DOHH2 (cell line): ENCODE measurements around the gene MRGPRD.

Source experiments
- H3F3A ChIP-seq: fragments of 200-600 bp; sonication (generic), shearing (Covaris generic); 2 replicates; pipeline ENCODE4 v1.6.0; 2016; ENCODE audit warnings: antibody characterized with exemption, mild to moderate bottlenecking; ENCODE audit not compliant: control insufficient read depth, insufficient read depth
- H3K27ac ChIP-seq: fragments of 200-600 bp; sonication (generic); 2 replicates; pipeline ENCODE4 v1.5.1; 2014; ENCODE audit warnings: low read depth, mild to moderate bottlenecking, low read length, moderate library complexity
- H3K27me3 ChIP-seq: fragments of 200-600 bp; sonication (generic); 2 replicates; pipeline ENCODE4 v1.6.1; 2014; ENCODE audit warnings: mild to moderate bottlenecking, low read length, mixed read lengths; ENCODE audit not compliant: control insufficient read depth
- H3K36me3 ChIP-seq: fragments of 200-600 bp; sonication (generic); 2 replicates; pipeline ENCODE4 v1.6.1; 2014; ENCODE audit warnings: mild to moderate bottlenecking, low read length, moderate library complexity, mixed read lengths; ENCODE audit not compliant: control insufficient read depth
- H3K4me1 ChIP-seq: fragments of 200-600 bp; sonication (generic); 2 replicates; pipeline ENCODE4 v1.6.1; 2014; ENCODE audit warnings: mild to moderate bottlenecking, low read length, mixed read lengths; ENCODE audit not compliant: control insufficient read depth
- H3K4me2 ChIP-seq: fragments of 200-600 bp; sonication (generic); 2 replicates; pipeline ENCODE4 v1.6.0; 2014; ENCODE audit warnings: mild to moderate bottlenecking, low read length, moderate library complexity
- H3K4me3 ChIP-seq: fragments of 200-600 bp; sonication (generic); 2 replicates; pipeline ENCODE4 v1.5.1; 2014; ENCODE audit warnings: mild to moderate bottlenecking, low read length, mixed read lengths
- H3K79me2 ChIP-seq: fragments of 200-600 bp; sonication (generic); 2 replicates; pipeline ENCODE4 v1.6.1; 2014; ENCODE audit warnings: mild to moderate bottlenecking, low read length, mixed read lengths; ENCODE audit not compliant: control insufficient read depth
- H3K9me2 ChIP-seq: fragments of 200-600 bp; sonication (generic); replicated peaks from 2 replicates; pipeline ENCODE4 v1.6.1; 2014; ENCODE audit warnings: mild to moderate bottlenecking, low read length, mixed read lengths; ENCODE audit not compliant: control insufficient read depth
- H3K9me3 ChIP-seq: fragments of 200-600 bp; sonication (generic); 2 replicates; pipeline ENCODE4 v1.6.1; 2014; ENCODE audit warnings: antibody characterized with exemption, low read length, mixed read lengths; ENCODE audit not compliant: control insufficient read depth, insufficient read depth
- H4K20me1 ChIP-seq: fragments of 200-600 bp; sonication (generic); 2 replicates; pipeline ENCODE4 v1.6.0; 2014; ENCODE audit warnings: low read depth, mild to moderate bottlenecking, antibody characterized with exemption, low read length, moderate library complexity; ENCODE audit not compliant: control insufficient read depth, insufficient read depth
- CTCF ChIP-seq: fragments of 200-600 bp; sonication (generic); IDR thresholded peaks from one replicate; pipeline ENCODE4 v1.5.1; 2014; ENCODE audit warnings: antibody characterized with exemption, mild to moderate bottlenecking, low read depth, low read length; ENCODE audit not compliant: poor library complexity, severe bottlenecking
- EZH2phosphoT487 ChIP-seq: fragments of 200-600 bp; sonication (generic); IDR thresholded peaks from 2 replicates; pipeline ENCODE4 v1.6.1; 2017; ENCODE audit warnings: borderline replicate concordance, mild to moderate bottlenecking, antibody characterized with exemption, low read length, moderate library complexity, mixed read lengths

The MRGPRD gene

GRCh38 chr11:69012092-69013008, 31.6 kb upstream of the MRGPRD start:
- Histone ChIP-seq H3F3A (no peaks in the 10 kb centered on the region), H3K27me3 (peaks cover 4% of the 10 kb centered on the region; the same call in 1 of the 2 replicates), H3K9me3 (no peaks in the 10 kb centered on the region), H3K4me3 (no peak overlapping the region), H3K4me2 (no peak overlapping the region), H3K4me1 (no peaks in the 10 kb centered on the region), H3K9me2 (no peaks in the 10 kb centered on the region), H4K20me1 (no peaks in the 10 kb centered on the region), H3K79me2 (no peaks in the 10 kb centered on the region), H3K36me3 (no peaks in the 10 kb centered on the region), H3K27ac (no peak overlapping the region)
- TF ChIP-seq EZH2phosphoT487: no peak
- TF ChIP-seq CTCF: no peak

DNA sequence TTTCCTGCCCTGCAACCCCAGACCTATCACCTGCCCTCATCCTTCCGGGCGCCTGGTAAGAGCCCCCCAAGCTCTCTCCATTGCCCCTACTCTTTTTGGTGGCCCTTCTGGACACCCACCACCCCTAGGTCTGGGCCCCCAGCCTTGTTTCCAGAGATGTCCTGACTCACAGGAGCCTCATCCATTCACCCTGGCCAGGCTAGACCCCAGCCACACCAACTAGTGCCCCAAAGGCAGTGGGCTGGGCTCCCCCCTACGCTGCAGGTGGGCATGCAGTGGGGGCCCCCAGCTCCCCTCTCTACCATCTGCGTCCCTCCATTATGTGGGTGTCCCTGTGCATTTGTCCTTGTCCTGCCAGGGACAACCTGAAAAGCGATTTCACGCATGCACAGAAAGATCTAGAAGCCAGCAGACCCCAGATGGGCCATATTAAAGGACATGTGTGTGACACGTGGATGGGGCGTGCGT, 30.9 kb upstream of the MRGPRD start:
- TF ChIP-seq CTCF (no peak), EZH2phosphoT487 (no peak)
- no peak overlapping the region for H3K4me3 ChIP-seq
- no peaks in the 10 kb centered on the region for H3K4me1 ChIP-seq
- no peaks in the 10 kb centered on the region for H3F3A ChIP-seq
- peaks cover 4% of the 10 kb centered on the region; the same call in 1 of the 2 replicates for H3K27me3 ChIP-seq
- H3K9me2 ChIP-seq: no peaks in the 10 kb centered on the region
- H3K9me3 ChIP-seq: no peaks in the 10 kb centered on the region
- no peak overlapping the region for H3K27ac ChIP-seq
- no peaks in the 10 kb centered on the region for H3K36me3 ChIP-seq
- H3K4me2 ChIP-seq: no peak overlapping the region
- no peaks in the 10 kb centered on the region for H4K20me1 ChIP-seq
- no peaks in the 10 kb centered on the region for H3K79me2 ChIP-seq

DNA sequence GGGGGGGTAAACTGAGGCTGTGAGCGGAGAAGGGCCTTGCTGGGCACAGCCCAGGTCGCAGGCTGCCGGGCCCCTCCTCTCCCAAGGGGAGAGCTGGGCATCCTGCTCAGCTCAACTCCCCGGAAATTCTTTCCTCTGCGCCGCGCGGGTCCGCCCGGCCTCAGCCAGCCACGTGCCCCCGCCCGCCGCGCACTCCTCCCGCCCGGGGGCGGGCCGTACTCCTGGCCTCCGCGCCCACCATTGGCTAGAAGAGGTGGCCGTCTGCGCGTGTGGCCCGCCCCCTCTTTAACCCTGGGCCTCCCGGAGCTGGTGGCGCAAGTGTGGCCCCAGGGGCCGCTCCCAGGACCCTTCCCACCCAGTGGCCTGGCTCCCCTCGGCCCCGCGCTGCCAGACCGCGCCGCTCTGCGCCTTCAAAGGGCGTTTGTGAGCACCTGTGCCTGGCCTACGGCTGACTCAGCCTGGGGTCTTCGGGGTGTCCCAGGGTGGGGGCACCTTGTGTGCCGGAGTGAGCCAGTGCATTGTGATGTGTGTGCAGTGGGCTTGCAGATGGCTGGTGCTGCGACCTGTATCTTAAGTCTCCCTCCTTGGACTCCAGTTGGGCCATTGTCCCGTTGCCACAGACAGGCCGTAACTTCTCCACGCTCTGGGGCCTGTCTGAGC, 30.3 kb upstream of the MRGPRD start:
- Histone ChIP-seq H3K9me2 (no peaks in the 10 kb centered on the region), H3K4me2 (0 out of 2 replicates have a peak overlapping the region, but pooled peaks have one; percentile 2), H3F3A (no peaks in the 10 kb centered on the region), H4K20me1 (no peaks in the 10 kb centered on the region), H3K79me2 (no peaks in the 10 kb centered on the region), H3K9me3 (no peaks in the 10 kb centered on the region), H3K4me1 (no peaks in the 10 kb centered on the region), H3K36me3 (no peaks in the 10 kb centered on the region), H3K4me3 (no peak overlapping the region), H3K27me3 (peaks cover 4% of the 10 kb centered on the region; the same call in 1 of the 2 replicates), H3K27ac (no peak overlapping the region)
- TF ChIP-seq EZH2phosphoT487: no peak
- TF ChIP-seq CTCF: no peak
